NCI-H82 treated with DMSO at 0.1 percent for 48 hours (cell line): ENCODE results near the gene MRPL27.

Experiments
- DNase-seq: peaks from one replicate; lab custom pipeline; 2025; ENCODE audit not compliant: unreplicated experiment; lab: John Stamatoyannopoulos, UW

MRPL27 gene

DNA sequence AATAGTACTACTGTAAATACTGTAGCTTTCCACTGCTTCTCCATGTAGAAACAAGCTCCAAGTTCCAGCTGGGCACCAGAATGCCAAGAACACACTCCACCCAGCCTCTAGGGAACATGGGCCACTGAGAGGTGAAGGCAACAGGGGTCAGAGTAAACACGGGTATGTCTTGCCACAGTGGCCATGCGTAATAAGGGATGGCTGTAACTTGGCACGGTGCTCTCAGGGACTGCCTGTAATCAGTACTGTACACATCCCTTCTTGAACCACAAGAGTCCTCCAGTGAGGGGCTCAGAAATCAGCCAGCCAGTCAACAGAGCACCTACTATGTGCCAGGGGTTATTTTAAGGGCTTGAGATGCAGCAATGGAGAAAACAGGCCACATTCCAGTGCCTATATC lies 13.5 kb upstream of the MRPL27 start:
- no peak for DNase-seq

DNA sequence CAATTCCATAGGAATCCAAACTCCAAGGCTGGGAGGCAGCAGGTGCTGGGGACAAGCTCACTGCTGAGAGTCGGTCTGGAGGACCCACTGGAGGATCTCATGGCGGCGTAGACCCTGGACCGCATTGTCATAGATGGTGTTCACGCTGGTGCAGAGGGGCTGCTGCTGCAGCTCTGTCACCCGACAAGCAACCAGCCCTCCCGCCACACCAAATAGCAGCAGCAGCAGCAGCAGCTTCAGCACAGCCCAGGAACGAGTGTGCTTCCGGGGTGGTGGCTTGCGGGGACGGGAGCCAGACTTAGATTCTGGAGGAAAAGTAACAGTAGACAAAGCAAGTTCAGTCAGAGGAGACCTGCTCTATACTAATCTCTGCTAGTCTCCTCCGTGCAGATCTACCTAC lies 9.9 kb upstream of the MRPL27 start:
- no peak for DNase-seq

DNA sequence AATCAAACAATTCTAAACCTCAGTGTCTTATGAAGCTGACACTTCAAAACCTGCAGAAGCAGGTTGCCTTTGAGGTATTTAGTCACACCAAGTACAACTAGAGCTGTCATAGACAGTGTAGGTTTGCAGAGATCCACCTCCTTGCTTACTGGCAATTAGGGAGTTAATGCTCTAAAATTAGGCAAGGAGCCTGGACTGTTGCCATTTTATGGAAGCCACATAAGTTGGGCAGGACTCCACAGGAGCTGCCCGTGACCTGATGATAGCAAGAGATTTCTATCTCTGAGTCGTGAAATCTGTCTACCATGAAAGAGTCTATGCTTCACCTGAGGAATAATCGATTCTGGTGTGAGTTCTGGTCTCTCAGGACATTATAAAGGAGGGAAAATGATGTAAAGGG lies 8.9 kb upstream of the MRPL27 start:
- DNase-seq = no peak

GRCh38 chr17:50381260-50381815 lies 8.4 kb upstream of the MRPL27 start:
- no peak for DNase-seq

GRCh38 chr17:50380369-50381259 lies 7.6 kb upstream of the MRPL27 start:
- DNase-seq = no peak

GRCh38 chr17:50379351-50380132 lies 6.6 kb upstream of the MRPL27 start:
- DNase-seq = no peak

GRCh38 chr17:50375858-50376538 lies 3.0 kb upstream of the MRPL27 start:
- no peak for DNase-seq

GRCh38 chr17:50373705-50374104 lies 721 bp upstream of the MRPL27 start:
- DNase-seq = no peak

DNA sequence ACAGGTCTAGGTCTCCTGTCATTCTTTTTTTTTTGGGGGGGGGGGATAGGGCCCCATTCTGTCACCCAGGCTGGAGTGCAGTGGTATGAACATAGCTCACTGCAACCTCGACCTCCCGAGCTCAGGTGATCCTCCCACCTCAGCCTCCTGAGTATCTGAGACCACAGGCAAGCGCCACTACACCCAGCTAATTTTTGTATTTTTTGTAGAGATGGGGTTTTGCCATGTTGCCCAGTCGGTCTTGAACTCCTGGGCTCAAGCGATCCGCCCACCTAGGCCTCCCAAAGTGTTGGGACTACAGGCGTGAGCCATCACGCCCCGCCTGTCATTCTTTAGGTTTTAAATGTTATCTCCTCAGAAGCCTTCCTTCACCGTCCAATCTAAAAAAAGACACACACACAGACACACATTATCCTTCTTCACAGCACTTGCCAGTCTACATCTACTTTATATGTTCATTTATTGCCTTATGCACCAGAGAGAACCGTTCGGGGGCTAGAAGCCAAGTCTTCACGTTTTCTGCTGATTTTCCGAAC lies 694 bp downstream of the MRPL27 start:
- DNase-seq = no peak

DNA sequence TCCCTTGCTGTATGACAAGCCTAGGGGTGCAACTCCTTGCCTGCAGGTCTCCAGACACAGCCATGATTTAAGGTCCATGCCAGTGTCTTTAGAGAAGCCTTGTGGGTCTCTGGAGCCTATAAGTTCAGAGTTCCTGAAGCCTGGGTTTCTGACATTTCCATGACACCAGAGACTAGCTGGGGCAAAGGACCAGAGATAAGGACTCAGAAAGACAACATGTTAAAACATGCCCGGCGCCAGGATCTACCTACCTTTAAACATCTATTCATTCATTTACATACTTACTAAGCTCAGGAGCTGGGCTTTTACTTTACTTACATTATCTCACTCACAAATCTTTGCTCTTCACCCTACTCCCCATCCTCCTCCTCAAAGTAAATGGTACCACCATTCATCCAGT lies 1.5 kb downstream of the MRPL27 start:
- no peak for DNase-seq

DNA sequence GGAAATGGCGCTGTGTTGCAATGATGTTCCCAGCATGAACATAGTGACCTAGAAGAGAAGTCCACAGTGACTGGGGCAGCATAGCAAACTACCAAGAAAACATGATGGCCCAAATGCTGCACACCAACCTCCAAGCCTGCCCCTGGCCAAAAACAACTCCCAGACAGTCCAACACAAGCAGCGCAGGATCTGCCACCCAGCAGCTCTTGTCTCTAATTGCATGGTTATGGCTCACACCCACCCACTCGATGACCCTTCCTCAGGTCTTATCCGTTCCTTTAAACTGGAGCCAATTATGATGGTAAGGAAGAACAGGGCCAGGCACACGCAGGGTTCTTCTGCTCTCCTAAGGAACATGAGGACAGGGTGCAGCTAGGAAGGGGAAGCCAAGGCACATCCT lies 2.9 kb downstream of the MRPL27 start:
- DNase-seq = no peak

DNA sequence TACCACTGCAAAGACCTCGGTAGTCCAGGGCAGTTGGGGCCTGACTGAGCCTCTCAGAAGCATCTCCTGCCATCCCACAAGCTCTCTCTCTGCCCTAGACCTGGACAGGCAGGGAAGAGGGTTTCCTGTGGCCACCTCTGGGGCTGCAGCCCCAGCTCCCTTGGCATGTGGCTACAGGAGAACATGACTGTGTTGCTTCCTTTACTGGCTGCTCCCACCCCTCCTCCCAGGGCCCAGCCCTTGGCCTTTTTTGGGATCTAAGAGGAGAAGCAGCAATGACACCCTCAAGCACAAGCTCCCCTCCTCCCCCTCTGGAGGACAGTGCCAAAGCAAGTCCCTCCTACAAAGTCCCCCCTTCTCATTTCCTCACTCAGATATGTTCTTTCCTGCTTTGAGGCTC lies 5.6 kb downstream of the MRPL27 start:
- DNase-seq = no peak

GRCh38 chr17:50365649-50366393 lies 7.2 kb downstream of the MRPL27 start:
- DNase-seq = no peak

- DNase-seq = peak; percentile 35
Observed at GRCh38 chr17:50365165-50365564, 7.8 kb downstream of the MRPL27 start.

DNA sequence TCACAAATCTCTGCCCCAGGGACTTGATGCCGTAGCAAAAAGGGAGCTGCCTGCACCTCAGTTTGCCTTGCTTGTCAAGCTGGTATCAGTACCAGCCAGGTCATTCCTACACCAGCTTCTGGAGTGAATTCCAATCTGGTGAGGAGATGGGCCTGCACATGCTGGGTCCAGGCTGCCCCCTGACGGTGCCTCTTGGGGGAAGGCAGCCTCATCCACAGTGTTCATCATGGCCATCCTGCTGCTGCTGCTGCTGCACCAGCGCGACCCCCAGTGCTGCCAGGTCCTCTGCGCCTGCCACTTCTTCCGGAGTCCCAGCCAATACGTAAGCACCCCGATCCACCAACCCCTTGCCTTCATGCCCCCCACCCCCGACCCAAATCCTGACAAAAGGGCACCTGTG lies 8.3 kb downstream of the MRPL27 start:
- no peak for DNase-seq

DNA sequence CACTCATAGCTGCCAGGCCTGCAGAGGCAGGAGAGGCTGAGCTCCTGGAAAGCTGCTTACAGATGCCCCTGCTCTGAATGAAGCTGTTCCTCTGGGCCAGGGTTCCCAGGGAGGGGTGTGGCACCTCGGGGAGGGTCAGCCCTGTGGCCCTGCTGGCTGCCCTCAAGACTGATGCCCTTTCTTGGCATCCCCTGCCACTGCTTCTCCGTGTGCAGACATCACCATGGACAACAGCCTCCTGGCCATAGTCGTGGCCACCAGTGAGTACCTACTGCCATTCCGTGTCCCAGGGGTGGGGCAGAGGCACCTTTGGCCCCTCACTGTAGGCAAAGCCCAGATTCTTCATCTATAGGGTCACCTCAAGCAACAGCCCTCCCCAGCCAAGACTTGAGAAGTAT lies 8.9 kb downstream of the MRPL27 start:
- DNase-seq = no peak

GRCh38 chr17:50363217-50364060 lies 9.5 kb downstream of the MRPL27 start:
- DNase-seq = no peak

- no peak for DNase-seq
Observed at GRCh38 chr17:50362661-50363060, 10.3 kb downstream of the MRPL27 start.
